GM23338 (cell line): ENCODE results near the gene PER1.

ENCODE experiments used
- EZH2 ChIP-seq: fragments of 200-600 bp; sonication (generic); IDR thresholded peaks from one replicate; pipeline ENCODE4 v1.8.0; 2017; ENCODE audit warnings: antibody characterized with exemption, mild to moderate bottlenecking, low read depth; ENCODE audit not compliant: unreplicated experiment
- EZH2phosphoT487 ChIP-seq: fragments of 200-600 bp; sonication (generic); IDR thresholded peaks from one replicate; pipeline ENCODE4 v1.8.1; 2018; ENCODE audit warnings: antibody characterized with exemption; ENCODE audit not compliant: unreplicated experiment
- POLR2AphosphoS5 ChIP-seq: IDR thresholded peaks from 2 replicates; pipeline ENCODE4 v1.6.1; 2016; ENCODE audit warnings: antibody characterized with exemption, low read depth
- TF ChIP-seq, protein P1 (sequence below): IDR thresholded peaks from 2 replicates; pipeline ENCODE4 v1.6.1; 2016; ENCODE audit warnings: antibody characterized with exemption
- TF ChIP-seq, protein P2 (sequence below), 2 experiments: fragments of 200-600 bp in 1 of 2; sonication (generic) in 1 of 2; conservative IDR thresholded peaks; 2 replicates each; pipeline versions ENCODE4 v1.5.1 to v1.6.1; 2016 to 2017; ENCODE audit warnings: antibody characterized with exemption in 2 of 2, low read depth in 2 of 2, mild to moderate bottlenecking in 2 of 2, moderate library complexity in 1 of 2

DNA sequence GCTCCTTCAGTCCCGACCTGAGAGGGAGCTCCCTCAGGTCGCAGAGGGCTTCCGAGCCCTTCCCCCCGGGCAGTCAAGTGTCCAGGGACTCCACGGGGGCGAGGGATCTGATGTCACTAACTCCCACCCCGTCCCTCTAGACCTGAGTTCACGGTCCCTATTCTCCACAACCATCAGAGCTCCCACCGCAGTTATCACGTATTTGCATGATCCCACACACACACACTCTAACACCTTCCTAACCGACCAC, 3.7 kb upstream of the PER1 start:
- TF ChIP-seq, protein P1, sequence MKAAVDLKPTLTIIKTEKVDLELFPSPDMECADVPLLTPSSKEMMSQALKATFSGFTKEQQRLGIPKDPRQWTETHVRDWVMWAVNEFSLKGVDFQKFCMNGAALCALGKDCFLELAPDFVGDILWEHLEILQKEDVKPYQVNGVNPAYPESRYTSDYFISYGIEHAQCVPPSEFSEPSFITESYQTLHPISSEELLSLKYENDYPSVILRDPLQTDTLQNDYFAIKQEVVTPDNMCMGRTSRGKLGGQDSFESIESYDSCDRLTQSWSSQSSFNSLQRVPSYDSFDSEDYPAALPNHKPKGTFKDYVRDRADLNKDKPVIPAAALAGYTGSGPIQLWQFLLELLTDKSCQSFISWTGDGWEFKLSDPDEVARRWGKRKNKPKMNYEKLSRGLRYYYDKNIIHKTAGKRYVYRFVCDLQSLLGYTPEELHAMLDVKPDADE: no peak
- TF ChIP-seq, protein P2, sequence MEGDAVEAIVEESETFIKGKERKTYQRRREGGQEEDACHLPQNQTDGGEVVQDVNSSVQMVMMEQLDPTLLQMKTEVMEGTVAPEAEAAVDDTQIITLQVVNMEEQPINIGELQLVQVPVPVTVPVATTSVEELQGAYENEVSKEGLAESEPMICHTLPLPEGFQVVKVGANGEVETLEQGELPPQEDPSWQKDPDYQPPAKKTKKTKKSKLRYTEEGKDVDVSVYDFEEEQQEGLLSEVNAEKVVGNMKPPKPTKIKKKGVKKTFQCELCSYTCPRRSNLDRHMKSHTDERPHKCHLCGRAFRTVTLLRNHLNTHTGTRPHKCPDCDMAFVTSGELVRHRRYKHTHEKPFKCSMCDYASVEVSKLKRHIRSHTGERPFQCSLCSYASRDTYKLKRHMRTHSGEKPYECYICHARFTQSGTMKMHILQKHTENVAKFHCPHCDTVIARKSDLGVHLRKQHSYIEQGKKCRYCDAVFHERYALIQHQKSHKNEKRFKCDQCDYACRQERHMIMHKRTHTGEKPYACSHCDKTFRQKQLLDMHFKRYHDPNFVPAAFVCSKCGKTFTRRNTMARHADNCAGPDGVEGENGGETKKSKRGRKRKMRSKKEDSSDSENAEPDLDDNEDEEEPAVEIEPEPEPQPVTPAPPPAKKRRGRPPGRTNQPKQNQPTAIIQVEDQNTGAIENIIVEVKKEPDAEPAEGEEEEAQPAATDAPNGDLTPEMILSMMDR (conservative IDR thresholded peaks at IDR 0.05; ENCODE audit: low read depth in 2 of 2): no peak
- TF ChIP-seq EZH2phosphoT487 (no peak), EZH2 (no peak), POLR2AphosphoS5 (no peak)
